Activated naive CD4-positive, alpha-beta T cell treated with anti-CD3 and anti-CD28 coated beads, Interleukin-2, amount 10 ng/mL, durations not matched to agents 7 days and 5 days (primary cell): ENCODE data around the gene SPATS2.
A peak's percentile ranks its signal among the peaks of the same experiment; 100 is the strongest.
"Not testable (repeated sequence)": the region's sequence is repeated elsewhere in the genome, so short reads cannot be mapped to it uniquely, and the experiment has no call there.

ENCODE experiments used
- CTCF ChIA-PET: fragments of 350-600 bp; sonication (Branson Sonifier 250); formaldehyde crosslinking; loops from one replicate; lab custom pipeline; 2021; ENCODE audit warnings: antibody characterized with exemption; lab: Charles Lee
- DNase-seq: peaks from one replicate; pipeline ENCODE4 v3.0.0-alpha.2; 2020
- H3K27ac Mint-ChIP-seq: one replicate; pipeline ENCODE4 v1.8.0; 2021; ENCODE audit warnings: mild to moderate bottlenecking, moderate library complexity, mixed read lengths
- H3K27me3 Mint-ChIP-seq: one replicate; pipeline ENCODE4 v1.8.0; 2021; ENCODE audit warnings: mild to moderate bottlenecking, mixed read lengths
- H3K36me3 Mint-ChIP-seq: one replicate; pipeline ENCODE4 v1.8.0; 2021; ENCODE audit warnings: mixed read lengths
- H3K4me1 Mint-ChIP-seq: one replicate; pipeline ENCODE4 v1.8.0; 2021; ENCODE audit warnings: mixed read lengths
- H3K4me3 Mint-ChIP-seq: one replicate; pipeline ENCODE4 v1.8.0; 2021; ENCODE audit warnings: mild to moderate bottlenecking, moderate library complexity, mixed read lengths
- H3K9me3 Mint-ChIP-seq: one replicate; pipeline ENCODE4 v1.8.0; 2021; ENCODE audit warnings: mixed read lengths

Gene SPATS2

GRCh38 chr12:49369411-49370145 is 2.3 kb downstream of the SPATS2 start:
- peak; percentile 49 for DNase-seq
- CTCF ChIA-PET: interaction anchor here (0.5 to 2.1 kb wide), 3 partner anchors 20 to 144 kb away, joined by 3 to 5 read pairs (median 4); no protein-coding TSS in a partner anchor
- Mint-ChIP-seq H3K27me3 (peaks cover 6% of the 10 kb centered on the region), H3K36me3 (peaks cover 2% of the 10 kb centered on the region), H3K27ac (peak overlapping the region; percentile 56), H3K4me3 (no peak overlapping the region), H3K9me3 (no peaks in the 10 kb centered on the region), H3K4me1 (peaks cover 40% of the 10 kb centered on the region)

- H3K4me1 Mint-ChIP-seq: peaks cover 38% of the 10 kb centered on the region
Observed at GRCh38 chr12:49370539-49370938, 3.3 kb downstream of the SPATS2 start.

GRCh38 chr12:49375406-49375805 is 8.1 kb downstream of the SPATS2 start:
- H3K9me3 Mint-ChIP-seq: no peaks in the 10 kb centered on the region
- H3K4me1 Mint-ChIP-seq: peaks cover 6% of the 10 kb centered on the region
- H3K36me3 Mint-ChIP-seq: peaks cover 2% of the 10 kb centered on the region
- CTCF ChIA-PET: interaction anchor here (1.1 to 1.8 kb wide), 2 partner anchors 9 to 28 kb away, joined by 3 to 5 read pairs; partner anchors contain the start of gene SPATS2
- no peak for DNase-seq
- no peaks in the 10 kb centered on the region for H3K27me3 Mint-ChIP-seq
- H3K27ac Mint-ChIP-seq: no peak overlapping the region
- no peak overlapping the region for H3K4me3 Mint-ChIP-seq

More at GRCh38 chr12:49370539-49370938, 3.3 kb downstream of the SPATS2 start:
- Mint-ChIP-seq H3K27me3 (peaks cover 6% of the 10 kb centered on the region), H3K36me3 (peaks cover 2% of the 10 kb centered on the region), H3K9me3 (no peaks in the 10 kb centered on the region), H3K27ac (no peak overlapping the region), H3K4me3 (no peak overlapping the region)
- no peak for DNase-seq
- CTCF ChIA-PET: interaction anchor here (1.2 to 1.8 kb wide), 2 partner anchors 12 to 18 kb away, joined by 3 to 6 read pairs; no protein-coding TSS in a partner anchor

GRCh38 chr12:49377386-49377785 is 10.1 kb downstream of the SPATS2 start:
- Mint-ChIP-seq H3K9me3 (no peaks in the 10 kb centered on the region), H3K27me3 (no peaks in the 10 kb centered on the region), H3K36me3 (no peaks in the 10 kb centered on the region), H3K4me3 (no peak overlapping the region), H3K27ac (no peak overlapping the region), H3K4me1 (peaks cover 2% of the 10 kb centered on the region)
- no peak for DNase-seq
- CTCF ChIA-PET: interaction anchor here (1.4 to 2.3 kb wide), 2 partner anchors 11 to 19 kb away, joined by 3 to 8 read pairs; no protein-coding TSS in a partner anchor

GRCh38 chr12:49380184-49380583 is 12.9 kb downstream of the SPATS2 start:
- CTCF ChIA-PET, DNase-seq, H3K4me1 Mint-ChIP-seq, H3K27ac Mint-ChIP-seq, H3K27me3 Mint-ChIP-seq, H3K36me3 Mint-ChIP-seq, H3K9me3 Mint-ChIP-seq, H3K4me3 Mint-ChIP-seq: not testable (repeated sequence)

- Mint-ChIP-seq H3K27ac (no peak overlapping the region), H3K4me3 (no peak overlapping the region), H3K4me1 (peaks cover 9% of the 10 kb centered on the region), H3K36me3 (peaks cover 7% of the 10 kb centered on the region), H3K27me3 (no peaks in the 10 kb centered on the region), H3K9me3 (no peaks in the 10 kb centered on the region)
- peak; percentile 75 for DNase-seq
- CTCF ChIA-PET: interaction anchor here (0.6 to 2.3 kb wide), 6 partner anchors 12 to 1501 kb away, joined by 3 to 6 read pairs (median 4); partner anchors contain the start of gene SPATS2
Observed at GRCh38 chr12:49388682-49389386, 21.6 kb downstream of the SPATS2 start.

- DNase-seq: no peak
- CTCF ChIA-PET: interaction anchor here (0.6 to 2.3 kb wide), 6 partner anchors 12 to 125 kb away, joined by 3 to 6 read pairs (median 3); partner anchors contain the start of gene SPATS2
- Mint-ChIP-seq H3K4me3 (no peak overlapping the region), H3K27ac (no peak overlapping the region), H3K4me1 (peaks cover 9% of the 10 kb centered on the region), H3K9me3 (no peaks in the 10 kb centered on the region), H3K27me3 (no peaks in the 10 kb centered on the region), H3K36me3 (peaks cover 7% of the 10 kb centered on the region)
Observed at GRCh38 chr12:49389387-49389703, 22.1 kb downstream of the SPATS2 start.

- Mint-ChIP-seq H3K36me3 (no peaks in the 10 kb centered on the region), H3K27ac (no peak overlapping the region), H3K9me3 (no peaks in the 10 kb centered on the region), H3K4me1 (no peaks in the 10 kb centered on the region), H3K4me3 (no peak overlapping the region), H3K27me3 (peaks cover 4% of the 10 kb centered on the region)
- DNase-seq: no peak
- CTCF ChIA-PET: no interaction called here
Observed at GRCh38 chr12:49397000-49397399, 29.7 kb downstream of the SPATS2 start.

- Mint-ChIP-seq H3K27me3 (peaks cover 4% of the 10 kb centered on the region), H3K4me3 (no peak overlapping the region), H3K36me3 (no peaks in the 10 kb centered on the region), H3K4me1 (peaks cover 16% of the 10 kb centered on the region), H3K9me3 (no peaks in the 10 kb centered on the region), H3K27ac (no peak overlapping the region)
- CTCF ChIA-PET: no interaction called here
- no peak for DNase-seq
Observed at GRCh38 chr12:49400304-49400703, 33.0 kb downstream of the SPATS2 start.

GRCh38 chr12:49403971-49404450 is 36.7 kb downstream of the SPATS2 start:
- Mint-ChIP-seq H3K36me3 (peaks cover under 1% of the 10 kb centered on the region), H3K27ac (no peak overlapping the region), H3K9me3 (no peaks in the 10 kb centered on the region), H3K4me1 (peaks cover 16% of the 10 kb centered on the region), H3K4me3 (no peak overlapping the region), H3K27me3 (peaks cover 4% of the 10 kb centered on the region)
- DNase-seq: peak; percentile 34
- CTCF ChIA-PET: no interaction called here

- Mint-ChIP-seq H3K4me3 (no peak overlapping the region), H3K4me1 (peaks cover 16% of the 10 kb centered on the region), H3K36me3 (peaks cover 1% of the 10 kb centered on the region), H3K27ac (no peak overlapping the region), H3K9me3 (no peaks in the 10 kb centered on the region), H3K27me3 (peaks cover 4% of the 10 kb centered on the region)
- CTCF ChIA-PET: no interaction called here
- DNase-seq: no peak
Observed at GRCh38 chr12:49404956-49405355, 37.7 kb downstream of the SPATS2 start.

GRCh38 chr12:49410818-49411217 is 43.6 kb downstream of the SPATS2 start:
- H3K4me1 Mint-ChIP-seq: no peaks in the 10 kb centered on the region
- no peak overlapping the region for H3K4me3 Mint-ChIP-seq
- no peak overlapping the region for H3K27ac Mint-ChIP-seq
- no peaks in the 10 kb centered on the region for H3K27me3 Mint-ChIP-seq
- H3K36me3 Mint-ChIP-seq: peaks cover 1% of the 10 kb centered on the region
- CTCF ChIA-PET: no interaction called here
- no peak for DNase-seq
- no peaks in the 10 kb centered on the region for H3K9me3 Mint-ChIP-seq

- CTCF ChIA-PET: no interaction called here
- Mint-ChIP-seq H3K27me3 (no peaks in the 10 kb centered on the region), H3K27ac (no peak overlapping the region), H3K4me1 (no peaks in the 10 kb centered on the region), H3K36me3 (peaks cover 1% of the 10 kb centered on the region), H3K9me3 (no peaks in the 10 kb centered on the region), H3K4me3 (no peak overlapping the region)
- DNase-seq: no peak
Observed at GRCh38 chr12:49413010-49413409, 45.7 kb downstream of the SPATS2 start.

GRCh38 chr12:49413796-49414195 is 46.5 kb downstream of the SPATS2 start:
- CTCF ChIA-PET: no interaction called here
- no peaks in the 10 kb centered on the region for H3K4me1 Mint-ChIP-seq
- peaks cover 1% of the 10 kb centered on the region for H3K36me3 Mint-ChIP-seq
- no peak overlapping the region for H3K4me3 Mint-ChIP-seq
- no peaks in the 10 kb centered on the region for H3K27me3 Mint-ChIP-seq
- no peaks in the 10 kb centered on the region for H3K9me3 Mint-ChIP-seq
- H3K27ac Mint-ChIP-seq: no peak overlapping the region
- no peak for DNase-seq
